Subcutaneous abdominal adipose tissue (tissue), 5 donors: Measurements from ENCODE around the gene NHLRC4.

Experiments
- H3K27ac ChIP-seq: one replicate; pipeline ENCODE4 v1.7.0; 2013; ENCODE audit warnings: low read depth, mild to moderate bottlenecking, inconsistent platforms, low read length, moderate library complexity
- H3K27me3 ChIP-seq, 5 donors: one replicate each; pipeline ENCODE4 v1.7.0; 2013; ENCODE audit warnings: low read length in 5 of 5, inconsistent platforms in 1 of 5; ENCODE audit not compliant: control insufficient read depth in 5 of 5, insufficient read depth in 4 of 5
- H3K36me3 ChIP-seq, 5 donors: one replicate each; pipeline ENCODE4 v1.7.0; 2013; ENCODE audit warnings: low read length in 5 of 5; ENCODE audit not compliant: control insufficient read depth in 5 of 5, insufficient read depth in 5 of 5
- H3K4me1 ChIP-seq, 5 donors: one replicate each; pipeline ENCODE4 v1.7.0; 2013; ENCODE audit warnings: low read length in 5 of 5, mild to moderate bottlenecking in 3 of 5, moderate library complexity in 1 of 5; ENCODE audit not compliant: control insufficient read depth in 5 of 5, insufficient read depth in 5 of 5
- H3K4me3 ChIP-seq, 5 donors: one replicate each; pipeline ENCODE4 v1.7.0; 2013; ENCODE audit warnings: low read length in 5 of 5, low read depth in 1 of 5
- H3K9ac ChIP-seq, 5 donors: one replicate each; pipeline ENCODE4 v1.7.0; 2013; ENCODE audit warnings: low read length in 5 of 5, mild to moderate bottlenecking in 4 of 5, moderate library complexity in 3 of 5
- H3K9me3 ChIP-seq, 5 donors: one replicate each; pipeline ENCODE4 v1.7.0; 2013; ENCODE audit warnings: low read length in 5 of 5; ENCODE audit not compliant: control insufficient read depth in 5 of 5
- donor health status: healthy.
- donor health status: healthy.
- donor health status: healthy.
- donor health status: healthy.
- donor health status: healthy.

Gene NHLRC4

GRCh38 chr16:540645-541340 is 26.0 kb upstream of the NHLRC4 start:
- Histone ChIP-seq H3K4me1 (peaks cover 0 to 8% (median 1%) of the 10 kb centered on the region in 5 donors), H3K27me3 (no peaks in the 10 kb centered on the region), H3K4me3 (no peak overlapping the region), H3K9ac (no peak overlapping the region), H3K27ac (no peak overlapping the region), H3K36me3 (peaks cover 0 to 40% (median 14%) of the 10 kb centered on the region in 5 donors), H3K9me3 (no peaks in the 10 kb centered on the region)

GRCh38 chr16:543301-544164 is 23.3 kb upstream of the NHLRC4 start:
- Histone ChIP-seq H3K9me3 (no peaks in the 10 kb centered on the region), H3K4me1 (peaks cover 0 to 18% (median 5%) of the 10 kb centered on the region in 5 donors), H3K27ac (no peak overlapping the region), H3K36me3 (peaks cover 0 to 39% (median 13%) of the 10 kb centered on the region in 5 donors), H3K4me3 (no peak overlapping the region), H3K27me3 (no peaks in the 10 kb centered on the region), H3K9ac (no peak overlapping the region)

GRCh38 chr16:544517-544916 is 22.3 kb upstream of the NHLRC4 start:
- Histone ChIP-seq H3K9ac (no peak overlapping the region), H3K36me3 (peaks cover 0 to 46% (median 20%) of the 10 kb centered on the region in 5 donors), H3K4me1 (peaks cover 0 to 18% (median 5%) of the 10 kb centered on the region in 5 donors), H3K9me3 (no peaks in the 10 kb centered on the region), H3K27ac (no peak overlapping the region), H3K27me3 (no peaks in the 10 kb centered on the region), H3K4me3 (no peak overlapping the region)

- Histone ChIP-seq H3K9ac (no peak overlapping the region), H3K4me1 (peaks cover 0 to 18% (median 5%) of the 10 kb centered on the region in 5 donors), H3K4me3 (peak overlapping the region in 2 of 5 donors; percentile 48 to 52), H3K36me3 (peaks cover 0 to 48% (median 26%) of the 10 kb centered on the region in 5 donors), H3K27me3 (no peaks in the 10 kb centered on the region), H3K27ac (no peak overlapping the region), H3K9me3 (no peaks in the 10 kb centered on the region)
Observed at GRCh38 chr16:546909-547770, 19.7 kb upstream of the NHLRC4 start.

GRCh38 chr16:548586-548985 is 18.2 kb upstream of the NHLRC4 start:
- H3K4me3 ChIP-seq = no peak overlapping the region
- peaks cover 0 to 54% (median 34%) of the 10 kb centered on the region in 5 donors for H3K36me3 ChIP-seq
- peaks cover 0 to 12% (median 5%) of the 10 kb centered on the region in 5 donors for H3K4me1 ChIP-seq
- no peaks in the 10 kb centered on the region for H3K27me3 ChIP-seq
- no peak overlapping the region for H3K27ac ChIP-seq
- H3K9ac ChIP-seq = no peak overlapping the region
- H3K9me3 ChIP-seq = no peaks in the 10 kb centered on the region

- Histone ChIP-seq H3K27me3 (no peaks in the 10 kb centered on the region), H3K4me3 (no peak overlapping the region), H3K4me1 (peaks cover 0 to 13% (median 5%) of the 10 kb centered on the region in 5 donors), H3K9ac (no peak overlapping the region), H3K27ac (no peak overlapping the region), H3K9me3 (no peaks in the 10 kb centered on the region), H3K36me3 (peaks cover 0 to 54% (median 34%) of the 10 kb centered on the region in 5 donors)
Observed at GRCh38 chr16:549544-550263, 17.1 kb upstream of the NHLRC4 start.

- Histone ChIP-seq H3K9ac (no peak overlapping the region), H3K9me3 (no peaks in the 10 kb centered on the region), H3K27ac (no peak overlapping the region), H3K4me3 (no peak overlapping the region), H3K36me3 (peaks cover 0 to 49% (median 34%) of the 10 kb centered on the region in 5 donors), H3K27me3 (no peaks in the 10 kb centered on the region), H3K4me1 (peaks cover 0 to 15% (median 5%) of the 10 kb centered on the region in 5 donors)
Observed at GRCh38 chr16:551210-551609, 15.6 kb upstream of the NHLRC4 start.

- Histone ChIP-seq H3K27me3 (peaks cover 0 to 3% (median 0%) of the 10 kb centered on the region in 5 donors), H3K27ac (no peak overlapping the region), H3K36me3 (peaks cover 0 to 44% (median 34%) of the 10 kb centered on the region in 5 donors), H3K9ac (no peak overlapping the region), H3K4me3 (no peak overlapping the region), H3K4me1 (peaks cover 0 to 10% (median 4%) of the 10 kb centered on the region in 5 donors), H3K9me3 (no peaks in the 10 kb centered on the region)
Observed at GRCh38 chr16:552171-552570, 14.6 kb upstream of the NHLRC4 start.

GRCh38 chr16:553601-554296 is 13.1 kb upstream of the NHLRC4 start:
- Histone ChIP-seq H3K9ac (no peak overlapping the region), H3K4me1 (peaks cover 0 to 5% (median 0%) of the 10 kb centered on the region in 5 donors), H3K27ac (no peak overlapping the region), H3K9me3 (no peaks in the 10 kb centered on the region), H3K4me3 (no peak overlapping the region), H3K27me3 (peaks cover 3 to 14% (median 7%) of the 10 kb centered on the region in 5 donors), H3K36me3 (peaks cover 0 to 31% (median 26%) of the 10 kb centered on the region in 5 donors)
